Measurements from ENCODE around the gene ANTXRL. TPM values are rescaled to one million over a fixed set of nuclear protein-coding genes. Genes with fewer than 3 reads are reported as not detected.

Gene ANTXRL
- total and polyA plus RNA-seq, 4 donors, result 0.06 TPM; not detected in 3

- TF ChIP-seq, protein P1, sequence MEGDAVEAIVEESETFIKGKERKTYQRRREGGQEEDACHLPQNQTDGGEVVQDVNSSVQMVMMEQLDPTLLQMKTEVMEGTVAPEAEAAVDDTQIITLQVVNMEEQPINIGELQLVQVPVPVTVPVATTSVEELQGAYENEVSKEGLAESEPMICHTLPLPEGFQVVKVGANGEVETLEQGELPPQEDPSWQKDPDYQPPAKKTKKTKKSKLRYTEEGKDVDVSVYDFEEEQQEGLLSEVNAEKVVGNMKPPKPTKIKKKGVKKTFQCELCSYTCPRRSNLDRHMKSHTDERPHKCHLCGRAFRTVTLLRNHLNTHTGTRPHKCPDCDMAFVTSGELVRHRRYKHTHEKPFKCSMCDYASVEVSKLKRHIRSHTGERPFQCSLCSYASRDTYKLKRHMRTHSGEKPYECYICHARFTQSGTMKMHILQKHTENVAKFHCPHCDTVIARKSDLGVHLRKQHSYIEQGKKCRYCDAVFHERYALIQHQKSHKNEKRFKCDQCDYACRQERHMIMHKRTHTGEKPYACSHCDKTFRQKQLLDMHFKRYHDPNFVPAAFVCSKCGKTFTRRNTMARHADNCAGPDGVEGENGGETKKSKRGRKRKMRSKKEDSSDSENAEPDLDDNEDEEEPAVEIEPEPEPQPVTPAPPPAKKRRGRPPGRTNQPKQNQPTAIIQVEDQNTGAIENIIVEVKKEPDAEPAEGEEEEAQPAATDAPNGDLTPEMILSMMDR (IDR thresholded peaks at IDR 0.05; ENCODE audit: low read depth, low read length, missing input control), result no peak
- TF ChIP-seq FOXA2 (IDR thresholded peaks at IDR 0.05), result no peak
- no peak for TF ChIP-seq HNF4G (IDR thresholded peaks at IDR 0.05)
- no peak for TF ChIP-seq HNF4A (conservative IDR thresholded peaks at IDR 0.05)
- TF ChIP-seq FOXA1 (IDR thresholded peaks at IDR 0.05), result no peak
- TF ChIP-seq SP1 (IDR thresholded peaks at IDR 0.05), result no peak
- TF ChIP-seq RAD21 (IDR thresholded peaks at IDR 0.05), result no peak
- no peak for TF ChIP-seq EGR1 (IDR thresholded peaks at IDR 0.05; ENCODE audit: low read depth in 2 of 2)
- no peak for TF ChIP-seq YY1 (IDR thresholded peaks at IDR 0.05)
- TF ChIP-seq, protein P2, sequence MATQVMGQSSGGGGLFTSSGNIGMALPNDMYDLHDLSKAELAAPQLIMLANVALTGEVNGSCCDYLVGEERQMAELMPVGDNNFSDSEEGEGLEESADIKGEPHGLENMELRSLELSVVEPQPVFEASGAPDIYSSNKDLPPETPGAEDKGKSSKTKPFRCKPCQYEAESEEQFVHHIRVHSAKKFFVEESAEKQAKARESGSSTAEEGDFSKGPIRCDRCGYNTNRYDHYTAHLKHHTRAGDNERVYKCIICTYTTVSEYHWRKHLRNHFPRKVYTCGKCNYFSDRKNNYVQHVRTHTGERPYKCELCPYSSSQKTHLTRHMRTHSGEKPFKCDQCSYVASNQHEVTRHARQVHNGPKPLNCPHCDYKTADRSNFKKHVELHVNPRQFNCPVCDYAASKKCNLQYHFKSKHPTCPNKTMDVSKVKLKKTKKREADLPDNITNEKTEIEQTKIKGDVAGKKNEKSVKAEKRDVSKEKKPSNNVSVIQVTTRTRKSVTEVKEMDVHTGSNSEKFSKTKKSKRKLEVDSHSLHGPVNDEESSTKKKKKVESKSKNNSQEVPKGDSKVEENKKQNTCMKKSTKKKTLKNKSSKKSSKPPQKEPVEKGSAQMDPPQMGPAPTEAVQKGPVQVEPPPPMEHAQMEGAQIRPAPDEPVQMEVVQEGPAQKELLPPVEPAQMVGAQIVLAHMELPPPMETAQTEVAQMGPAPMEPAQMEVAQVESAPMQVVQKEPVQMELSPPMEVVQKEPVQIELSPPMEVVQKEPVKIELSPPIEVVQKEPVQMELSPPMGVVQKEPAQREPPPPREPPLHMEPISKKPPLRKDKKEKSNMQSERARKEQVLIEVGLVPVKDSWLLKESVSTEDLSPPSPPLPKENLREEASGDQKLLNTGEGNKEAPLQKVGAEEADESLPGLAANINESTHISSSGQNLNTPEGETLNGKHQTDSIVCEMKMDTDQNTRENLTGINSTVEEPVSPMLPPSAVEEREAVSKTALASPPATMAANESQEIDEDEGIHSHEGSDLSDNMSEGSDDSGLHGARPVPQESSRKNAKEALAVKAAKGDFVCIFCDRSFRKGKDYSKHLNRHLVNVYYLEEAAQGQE (IDR thresholded peaks at IDR 0.05), result no peak
- no peak for TF ChIP-seq RXRA (IDR thresholded peaks at IDR 0.05)
- no peak for TF ChIP-seq ZBTB33 (IDR thresholded peaks at IDR 0.05)
- TF ChIP-seq JUND (IDR thresholded peaks at IDR 0.05), result no peak
- TF ChIP-seq, protein P3, sequence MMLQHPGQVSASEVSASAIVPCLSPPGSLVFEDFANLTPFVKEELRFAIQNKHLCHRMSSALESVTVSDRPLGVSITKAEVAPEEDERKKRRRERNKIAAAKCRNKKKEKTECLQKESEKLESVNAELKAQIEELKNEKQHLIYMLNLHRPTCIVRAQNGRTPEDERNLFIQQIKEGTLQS (IDR thresholded peaks at IDR 0.05), result no peak
- TF ChIP-seq MAX (IDR thresholded peaks at IDR 0.05), result no peak
- no peak for TF ChIP-seq GABPA (IDR thresholded peaks at IDR 0.05 in 1 of 2, conservative IDR thresholded peaks at IDR 0.05 in 1 of 2)
- TF ChIP-seq NR2F2 (IDR thresholded peaks at IDR 0.05), result no peak
- TF ChIP-seq TAF1 (conservative IDR thresholded peaks at IDR 0.05), result no peak
- Histone ChIP-seq H3K9ac (ENCODE audit: low read depth in 1 of 2, low read length in 2 of 2) (no peak overlapping the region), H3K27me3 (ENCODE audit: control insufficient read depth in 4 of 4, insufficient read depth in 4 of 4, low read length in 3 of 4) (no peaks in the 10 kb centered on the region), H3K27ac (ENCODE audit: low read depth in 1 of 2, low read length in 2 of 2) (no peak overlapping the region), H3K36me3 (ENCODE audit: control insufficient read depth in 4 of 4, insufficient read depth in 3 of 4, low read depth in 1 of 4, low read length in 3 of 4) (no peaks in the 10 kb centered on the region), H3K9me3 (ENCODE audit: control insufficient read depth in 4 of 4, low read length in 3 of 4) (no peaks in the 10 kb centered on the region), H3K4me3 (ENCODE audit: low read depth in 1 of 3, low read length in 3 of 3) (no peak overlapping the region), H3K4me1 (ENCODE audit: control insufficient read depth in 4 of 4, insufficient read depth in 4 of 4, low read length in 3 of 4) (peaks cover 0 to 2% (median under 1%) of the 10 kb centered on the region in 4 donors)
- 79% methylated on average over 19 of the region's 19 CpGs for WGBS
- DNase-seq (ENCODE audit: low spot score), result peak; percentile 30
These were observed 33.5 kb upstream of the ANTXRL start for GRCh38 chr10:46253076-46254006.
